Uterus (tissue), 4 donors: Measurements from ENCODE around the gene MCL1. TPM values are rescaled to one million over a fixed set of nuclear protein-coding genes. Genes with fewer than 3 reads are reported as not detected.

Experiments used
- DNase-seq, 2 donors: peaks; one replicate each; pipeline ENCODE4 v3.0.0-alpha.2; 2019 to 2020
- H3K27ac ChIP-seq, 2 donors: fragments of 200-600 bp; sonication (generic); 1 replicate in 1 of 2; 2 replicates in 1 of 2; pipeline ENCODE4 v1.5.1; 2016 to 2018
- H3K27me3 ChIP-seq, 2 donors: fragments of 200-600 bp; sonication (generic); one replicate each; pipeline ENCODE4 v1.5.1; 2018 to 2019; ENCODE audit warnings: control low read depth in 1 of 2
- H3K36me3 ChIP-seq, 2 donors: fragments of 200-600 bp; sonication (generic); one replicate each; pipeline ENCODE4 v1.5.1; 2019; ENCODE audit warnings: control low read depth in 1 of 2
- H3K4me1 ChIP-seq, 2 donors: fragments of 200-600 bp; sonication (generic); one replicate each; pipeline ENCODE4 v1.5.1; 2018 to 2019; ENCODE audit warnings: control low read depth in 1 of 2
- H3K4me3 ChIP-seq, 2 donors: fragments of 200-600 bp; sonication (generic); 1 replicate in 1 of 2; 2 replicates in 1 of 2; pipeline ENCODE4 v1.5.1; 2018 to 2019; ENCODE audit warnings: mild to moderate bottlenecking in 1 of 2
- H3K9me3 ChIP-seq, 2 donors: fragments of 200-600 bp; sonication (generic); one replicate each; pipeline ENCODE4 v1.5.1; 2019; ENCODE audit warnings: control low read depth in 1 of 2
- POLR2A ChIP-seq, 2 donors: fragments of 450-650 bp; IDR thresholded peaks; one replicate each; pipeline ENCODE4 v1.6.1; 2016; ENCODE audit warnings: antibody characterized with exemption in 2 of 2, mild to moderate bottlenecking in 1 of 2, moderate library complexity in 1 of 2
- intact Hi-C: fragments of 100-400 bp; cut with DNase I; formaldehyde crosslinking; loops from one replicate; pipeline ENCODE4 v1.15.1; 2023; ENCODE audit warnings: low total_unique reads
- total RNA-seq, 4 donors: library from RNA; depleted of rRNA in 3 of 4; stranded (reverse); fragments of >200 nt in 3 of 4; gene quantifications; one replicate each; pipeline versions ENCODE4 v1.1.0 to v1.2.4, GENCODE V29; 2014 to 2023
- TF ChIP-seq, protein P1 (sequence below), 4 experiments: fragments of 200-600 bp in 2 of 4; fragments of 450-650 bp in 2 of 4; sonication (generic) in 2 of 4; IDR thresholded peaks; one replicate each; pipeline ENCODE4 v1.5.1; 2016 to 2019; ENCODE audit warnings: antibody characterized with exemption in 4 of 4, mild to moderate bottlenecking in 2 of 4, moderate library complexity in 1 of 4
- donor health status: DM: yes; HTN: yes; CAD: no.

MCL1 gene
- total RNA-seq, 4 donors from 2014 or later: 125 to 266 (median 207) TPM

DNA sequence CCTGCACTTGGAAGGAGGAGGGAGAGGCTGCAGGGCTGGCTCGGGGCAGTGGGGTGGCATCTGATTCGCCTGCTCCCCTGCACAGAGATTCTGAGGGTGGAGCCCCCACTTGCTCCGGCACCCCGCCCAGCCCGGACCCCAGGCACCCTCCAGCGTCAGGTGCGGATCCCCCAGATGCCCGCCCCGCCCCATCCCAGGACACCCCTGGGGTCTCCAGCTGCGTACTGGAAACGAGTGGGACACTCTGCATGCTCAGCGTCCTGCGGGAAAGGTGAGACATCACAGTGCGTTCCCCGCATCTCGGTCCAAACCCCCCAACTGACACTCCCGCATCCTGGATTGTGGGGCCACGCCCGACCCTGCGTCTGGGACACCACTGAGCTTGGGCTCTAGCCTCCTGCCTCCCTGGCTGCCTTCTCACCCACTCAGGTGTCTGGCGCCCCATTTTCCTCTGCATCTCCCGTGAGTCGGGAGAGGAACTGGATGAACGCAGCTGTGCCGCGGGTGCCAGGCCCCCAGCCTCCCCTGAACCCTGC, 22.3 kb downstream of the MCL1 start:
- peak in 1 of 2 donors; percentile 22 for DNase-seq
- TF ChIP-seq, protein P1, sequence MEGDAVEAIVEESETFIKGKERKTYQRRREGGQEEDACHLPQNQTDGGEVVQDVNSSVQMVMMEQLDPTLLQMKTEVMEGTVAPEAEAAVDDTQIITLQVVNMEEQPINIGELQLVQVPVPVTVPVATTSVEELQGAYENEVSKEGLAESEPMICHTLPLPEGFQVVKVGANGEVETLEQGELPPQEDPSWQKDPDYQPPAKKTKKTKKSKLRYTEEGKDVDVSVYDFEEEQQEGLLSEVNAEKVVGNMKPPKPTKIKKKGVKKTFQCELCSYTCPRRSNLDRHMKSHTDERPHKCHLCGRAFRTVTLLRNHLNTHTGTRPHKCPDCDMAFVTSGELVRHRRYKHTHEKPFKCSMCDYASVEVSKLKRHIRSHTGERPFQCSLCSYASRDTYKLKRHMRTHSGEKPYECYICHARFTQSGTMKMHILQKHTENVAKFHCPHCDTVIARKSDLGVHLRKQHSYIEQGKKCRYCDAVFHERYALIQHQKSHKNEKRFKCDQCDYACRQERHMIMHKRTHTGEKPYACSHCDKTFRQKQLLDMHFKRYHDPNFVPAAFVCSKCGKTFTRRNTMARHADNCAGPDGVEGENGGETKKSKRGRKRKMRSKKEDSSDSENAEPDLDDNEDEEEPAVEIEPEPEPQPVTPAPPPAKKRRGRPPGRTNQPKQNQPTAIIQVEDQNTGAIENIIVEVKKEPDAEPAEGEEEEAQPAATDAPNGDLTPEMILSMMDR (IDR thresholded peaks at IDR 0.05): no peak
- no peak for TF ChIP-seq POLR2A (IDR thresholded peaks at IDR 0.05)
- H3K9me3 ChIP-seq: no peaks in the 10 kb centered on the region
- no peaks in the 10 kb centered on the region for H3K27me3 ChIP-seq
- H3K36me3 ChIP-seq: no peaks in the 10 kb centered on the region
- H3K27ac ChIP-seq: no peak overlapping the region
- no peak overlapping the region for H3K4me3 ChIP-seq
- H3K4me1 ChIP-seq: peaks cover 5 to 24% of the 10 kb centered on the region in 2 donors
- intact Hi-C loops: loop anchor here (5.0 kb wide), 1 partner anchor 75 kb away; no protein-coding TSS in a partner anchor

DNA sequence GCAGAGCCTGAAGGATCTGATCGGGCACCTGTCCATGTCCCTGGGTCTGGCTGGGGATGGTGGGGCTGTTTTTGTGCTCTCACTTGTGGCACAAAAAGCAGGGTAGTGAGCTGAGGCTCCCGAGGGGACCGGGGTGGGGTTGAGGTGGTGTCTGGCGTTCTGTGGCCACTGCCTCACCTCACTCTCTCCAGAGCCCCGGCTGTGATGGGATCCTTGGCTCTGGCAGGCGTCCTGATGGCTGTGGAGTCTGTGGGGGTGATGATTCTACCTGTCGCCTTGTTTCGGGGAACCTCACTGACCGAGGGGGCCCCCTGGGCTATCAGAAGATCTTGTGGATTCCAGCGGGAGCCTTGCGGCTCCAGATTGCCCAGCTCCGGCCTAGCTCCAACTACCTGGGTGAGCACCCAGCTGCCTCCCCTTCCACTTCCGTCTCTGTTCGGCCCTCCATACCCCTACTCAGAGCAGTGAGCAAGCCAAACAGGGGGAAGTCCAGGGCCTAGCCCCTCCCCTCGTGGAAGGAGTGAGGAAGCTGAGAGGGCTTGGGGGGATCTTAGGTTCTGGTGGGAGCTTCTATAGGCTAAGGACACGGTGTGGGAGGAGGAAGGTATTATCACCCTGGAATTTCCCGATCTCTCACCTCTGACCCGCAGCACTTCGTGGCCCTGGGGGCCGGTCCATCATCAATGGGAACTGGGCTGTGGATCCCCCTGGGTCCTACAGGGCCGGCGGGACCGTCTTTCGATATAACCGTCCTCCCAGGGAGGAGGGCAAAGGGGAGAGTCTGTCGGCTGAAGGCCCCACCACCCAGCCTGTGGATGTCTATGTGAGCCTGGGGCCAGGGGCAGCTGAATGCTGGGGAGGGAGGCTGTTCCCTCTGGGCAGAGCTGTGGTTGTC, 23.2 kb downstream of the MCL1 start:
- Histone ChIP-seq H3K27ac (no peak overlapping the region), H3K36me3 (no peaks in the 10 kb centered on the region), H3K27me3 (no peaks in the 10 kb centered on the region), H3K4me1 (peaks cover 5 to 30% of the 10 kb centered on the region in 2 donors), H3K9me3 (no peaks in the 10 kb centered on the region), H3K4me3 (no peak overlapping the region)
- DNase-seq: no peak
- no peak for TF ChIP-seq POLR2A (IDR thresholded peaks at IDR 0.05)
- TF ChIP-seq, protein P1 (IDR thresholded peaks at IDR 0.05): no peak
- intact Hi-C loops: loop anchor here (5.0 kb wide), 1 partner anchor 76 kb away; no protein-coding TSS in a partner anchor

DNA sequence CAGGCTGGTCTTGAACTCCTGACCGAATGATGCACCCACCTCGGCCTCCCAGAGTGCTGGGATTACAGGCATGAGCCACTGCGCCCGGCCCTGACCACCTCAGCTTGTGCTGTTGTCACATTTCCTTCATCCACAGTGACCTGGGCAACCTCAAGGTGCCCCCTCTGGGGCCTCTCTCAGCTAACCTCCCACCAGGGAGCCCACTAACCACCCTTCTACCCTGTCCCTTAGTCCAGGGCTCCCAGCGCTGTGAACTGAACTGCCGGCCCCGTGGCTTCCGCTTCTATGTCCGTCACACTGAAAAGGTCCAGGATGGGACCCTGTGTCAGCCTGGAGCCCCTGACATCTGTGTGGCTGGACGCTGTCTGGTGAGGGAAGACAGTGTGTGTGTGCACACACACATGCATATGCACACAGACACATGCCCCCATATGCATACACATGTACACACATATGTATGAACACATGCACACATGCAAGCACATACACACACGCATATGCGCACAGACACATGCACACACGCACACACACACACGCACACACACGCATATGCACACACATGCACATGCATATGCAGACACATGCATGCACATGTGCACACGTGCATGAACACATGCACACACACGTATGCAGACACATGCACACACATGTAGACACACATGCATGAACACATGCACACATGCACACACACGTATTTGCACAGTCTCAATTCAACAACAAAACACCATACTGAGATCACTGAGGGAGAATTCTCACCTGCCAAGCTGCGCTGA, 24.0 kb downstream of the MCL1 start:
- no peaks in the 10 kb centered on the region for H3K36me3 ChIP-seq
- H3K4me1 ChIP-seq: peaks cover 5 to 30% of the 10 kb centered on the region in 2 donors
- DNase-seq: no peak
- no peak overlapping the region for H3K4me3 ChIP-seq
- no peaks in the 10 kb centered on the region for H3K9me3 ChIP-seq
- intact Hi-C loops: loop anchor here (5.0 kb wide), 1 partner anchor 77 kb away; no protein-coding TSS in a partner anchor
- TF ChIP-seq, protein P1 (IDR thresholded peaks at IDR 0.05): no peak
- no peak for TF ChIP-seq POLR2A (IDR thresholded peaks at IDR 0.05)
- no peak overlapping the region for H3K27ac ChIP-seq
- no peaks in the 10 kb centered on the region for H3K27me3 ChIP-seq

DNA sequence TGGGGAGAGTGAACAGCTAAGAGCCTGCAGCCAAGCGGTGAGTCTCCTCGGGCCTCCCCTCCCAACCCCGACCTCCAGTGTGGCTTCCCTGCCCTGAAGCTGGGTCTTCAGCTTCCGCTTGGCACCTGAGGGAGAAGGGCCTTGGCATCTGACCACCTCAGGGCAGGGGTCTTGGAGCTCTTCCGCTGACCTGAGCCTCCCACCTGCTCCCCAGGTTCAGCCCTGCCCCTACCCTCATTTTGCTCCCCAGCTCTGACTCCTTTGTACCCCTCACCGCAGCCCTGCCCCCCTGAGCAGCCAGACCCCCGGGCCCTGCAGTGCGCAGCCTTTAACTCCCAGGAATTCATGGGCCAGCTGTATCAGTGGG, 25.3 kb downstream of the MCL1 start:
- Histone ChIP-seq H3K4me1 (peaks cover 0 to 21% of the 10 kb centered on the region in 2 donors), H3K9me3 (no peaks in the 10 kb centered on the region), H3K27ac (peak overlapping the region in 1 of 2 donors; percentile 98), H3K36me3 (no peaks in the 10 kb centered on the region), H3K27me3 (no peaks in the 10 kb centered on the region), H3K4me3 (no peak overlapping the region)
- intact Hi-C loops: no loop called here
- TF ChIP-seq POLR2A (IDR thresholded peaks at IDR 0.05): no peak
- TF ChIP-seq, protein P1 (IDR thresholded peaks at IDR 0.05): no peak
- DNase-seq: no peak
